HS-5 (cell line): ENCODE results near the gene CYB561A3.

ENCODE experiments used
- DNase-seq: peaks from one replicate; pipeline ENCODE4 v3.0.0-alpha.2; 2012; ENCODE audit warnings: low read depth

CYB561A3 gene

DNA sequence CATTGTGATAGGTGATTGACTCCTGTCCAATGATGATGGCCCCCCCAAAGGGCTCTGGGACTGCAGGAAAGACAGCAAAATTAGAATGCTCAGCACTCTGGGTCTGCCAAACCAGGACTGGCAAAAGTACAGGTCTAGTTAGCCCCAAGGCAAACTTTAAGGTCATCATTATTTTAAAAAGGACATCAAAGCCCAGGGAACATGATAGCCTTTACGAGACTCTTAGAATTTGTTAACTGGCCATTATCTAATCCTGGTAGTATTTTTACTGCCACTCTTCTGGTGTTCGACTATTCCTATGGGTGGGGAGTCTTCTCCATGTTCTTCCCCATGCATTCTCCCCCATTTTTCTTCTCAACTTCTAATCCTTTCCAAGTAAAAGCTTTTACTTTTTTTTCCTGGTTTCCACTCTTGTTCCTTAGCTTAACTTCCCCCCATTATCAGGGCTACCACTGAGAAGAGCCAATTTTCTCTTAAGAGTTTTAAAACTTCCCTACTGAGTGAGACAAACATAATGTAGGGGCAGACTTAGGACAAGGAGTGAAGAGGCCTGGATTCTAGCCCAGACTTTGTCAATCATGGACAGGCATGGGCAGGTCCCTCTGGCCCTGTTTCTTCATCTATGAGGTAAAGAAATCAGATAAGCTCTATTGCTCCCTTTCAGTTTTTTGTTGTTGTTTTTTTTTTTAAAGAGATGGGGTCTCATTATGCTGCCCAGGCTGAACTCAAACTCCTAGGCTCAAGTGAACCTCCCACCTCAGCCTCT lies 35.9 kb downstream of the CYB561A3 start:
- DNase-seq, result no peak

- DNase-seq, result no peak
Observed at GRCh38 chr11:61315260-61315659, 46.4 kb downstream of the CYB561A3 start.

DNA sequence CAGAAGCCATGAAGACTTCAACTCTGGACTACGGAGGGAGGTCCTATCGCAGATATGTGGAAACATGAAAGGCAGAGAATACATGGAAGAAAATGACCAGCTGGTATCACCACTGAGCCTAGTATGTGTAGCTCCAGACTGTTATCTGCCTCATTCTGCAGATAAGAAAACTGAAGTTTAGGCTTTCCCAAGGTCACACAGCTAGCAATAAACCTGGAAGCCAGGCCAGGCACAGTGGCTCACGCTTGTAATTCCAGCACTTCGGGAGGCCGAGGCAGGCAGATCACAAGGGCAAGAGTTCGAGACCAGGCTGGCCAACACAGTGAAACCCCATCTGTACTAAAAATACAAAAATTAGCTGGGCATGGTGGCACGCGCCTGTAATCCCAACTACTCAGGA lies 50.9 kb downstream of the CYB561A3 start:
- DNase-seq, result no peak

DNA sequence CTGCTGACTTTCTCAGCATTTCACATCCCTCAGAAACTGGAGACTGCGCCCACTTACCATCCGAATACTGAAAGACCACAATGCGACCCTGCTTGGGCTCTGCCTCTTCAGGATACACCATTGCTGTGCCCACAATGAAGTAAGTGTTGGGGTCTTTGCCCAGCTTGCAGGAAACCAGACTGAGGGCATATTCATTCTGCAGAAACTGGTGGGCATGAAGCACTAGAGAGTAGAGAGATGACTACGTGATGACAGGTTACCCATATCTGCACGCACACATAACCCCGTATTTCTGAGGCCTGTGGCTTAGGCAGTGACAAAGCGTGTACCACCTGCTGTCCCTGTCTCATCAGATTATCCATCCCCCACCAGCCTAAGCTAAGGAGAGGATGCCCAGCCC lies 51.9 kb downstream of the CYB561A3 start:
- DNase-seq, result no peak

GRCh38 chr11:61309141-61309540 lies 52.5 kb downstream of the CYB561A3 start:
- no peak for DNase-seq

DNA sequence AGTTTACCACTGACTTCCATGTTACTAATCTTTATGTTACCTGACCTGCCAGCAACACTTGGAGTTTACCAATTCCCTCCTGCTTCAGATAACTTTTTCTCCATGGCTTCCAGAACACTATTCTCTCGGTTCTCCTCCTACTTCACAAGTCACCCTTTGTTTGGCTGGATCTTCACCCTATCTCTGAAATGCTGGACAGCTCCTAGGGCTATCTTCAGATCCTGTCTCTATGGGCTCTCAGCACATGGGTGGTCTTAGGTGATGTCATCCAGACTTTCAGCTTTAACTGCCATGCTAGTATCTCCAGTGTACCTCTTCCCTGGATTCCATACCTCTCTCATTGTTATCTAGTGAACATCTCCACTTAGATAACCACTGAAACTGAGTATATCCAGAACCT lies 54.3 kb downstream of the CYB561A3 start:
- DNase-seq, result no peak

GRCh38 chr11:61306221-61306620 lies 55.5 kb downstream of the CYB561A3 start:
- DNase-seq, result no peak

DNA sequence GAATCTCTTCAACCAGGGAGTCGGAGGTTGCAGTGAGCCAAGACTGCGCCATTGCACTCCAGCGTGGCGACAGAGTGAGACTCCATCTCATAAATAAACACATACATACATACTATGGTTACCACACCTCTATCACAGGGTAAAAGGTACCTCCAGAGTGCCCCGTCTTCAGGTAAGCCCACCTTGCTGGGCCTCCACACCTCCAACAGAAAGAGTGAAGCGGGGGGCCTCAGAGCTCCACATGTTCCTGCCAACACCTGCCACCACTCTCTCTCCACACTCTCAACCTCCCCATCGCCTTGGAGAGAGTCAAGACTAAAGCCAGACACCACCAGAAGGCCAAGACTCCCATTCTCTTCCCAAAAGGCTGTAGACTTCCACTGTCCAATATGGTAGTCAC lies 56.3 kb downstream of the CYB561A3 start:
- no peak for DNase-seq

GRCh38 chr11:61303725-61304124 lies 58.0 kb downstream of the CYB561A3 start:
- DNase-seq, result no peak

DNA sequence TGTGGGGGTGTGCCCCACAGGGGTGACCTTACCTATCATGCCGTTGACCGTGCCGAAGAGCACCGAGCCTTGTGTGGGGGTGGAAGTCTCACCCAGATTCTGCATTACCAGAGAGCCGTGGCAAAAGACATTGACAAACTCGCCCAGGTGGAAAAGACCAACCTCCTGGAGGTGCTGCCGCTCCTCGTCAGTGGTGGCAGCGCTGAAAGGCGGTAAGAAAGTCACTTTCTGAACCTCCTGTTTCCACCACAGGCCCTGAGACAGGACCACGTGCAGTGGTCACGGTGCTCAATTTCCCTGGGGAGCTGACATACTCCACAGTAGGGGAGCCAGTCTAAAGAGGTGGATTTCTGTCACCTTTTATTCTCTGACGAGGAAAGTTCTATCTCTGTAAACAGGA lies 59.1 kb downstream of the CYB561A3 start:
- DNase-seq, result no peak
